Measurements from ENCODE around the gene ARSB. TPM values are rescaled to one million over a fixed set of nuclear protein-coding genes. Genes with fewer than 3 reads are reported as not detected.

Gene ARSB
- total and polyA plus RNA-seq, 9 of the 15 experiments (the other 6 are each of a cell fraction or from before 2014, with no cell fraction given) = 0.52 to 4.6 (median 2.4) TPM

DNA sequence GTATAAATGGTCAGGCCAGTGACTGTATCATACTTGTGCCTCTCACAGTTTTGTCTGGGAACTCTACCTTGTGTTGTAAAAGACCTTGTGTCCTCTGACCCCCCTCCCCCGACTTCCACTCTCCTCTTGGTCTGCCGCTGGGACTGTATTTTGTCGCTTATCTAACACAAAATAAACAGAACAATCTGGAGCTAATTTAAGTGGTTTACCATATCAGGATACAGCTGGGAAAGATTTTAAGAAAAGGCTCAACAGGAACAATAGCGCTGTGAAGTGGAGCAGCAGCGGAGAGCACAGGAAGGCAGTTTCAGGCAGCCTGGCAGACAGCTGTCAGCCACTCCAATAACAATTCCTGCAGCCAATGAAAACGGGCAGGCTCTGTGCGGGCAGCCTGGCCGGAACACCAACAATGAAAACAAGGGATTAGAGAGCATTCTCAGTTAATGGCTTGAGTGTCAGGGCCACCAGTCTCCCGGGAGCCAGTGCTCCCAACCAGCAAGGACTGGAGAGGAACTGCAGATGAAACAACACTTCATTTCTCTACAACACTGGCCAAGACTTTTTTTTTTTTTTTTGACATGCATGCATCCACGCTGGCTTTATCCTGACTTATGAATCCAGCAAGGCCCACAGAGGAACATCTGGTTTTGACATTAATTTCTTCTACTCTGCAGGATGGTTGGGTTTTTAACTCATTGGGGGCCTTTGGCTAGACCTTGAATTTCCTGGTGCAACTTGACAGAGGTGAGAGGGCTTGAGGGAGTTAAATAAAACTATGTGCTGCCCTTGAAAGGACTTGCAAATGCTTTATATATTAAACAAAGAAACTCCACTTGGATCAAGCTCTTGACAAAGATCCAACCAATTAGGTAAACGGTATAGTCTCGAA lies 76.7 kb downstream of the ARSB start (continued):
- TF ChIP-seq FOXA3 (CRISPR knock-in tag; conservative IDR thresholded peaks at IDR 0.05 in 1 of 2, IDR thresholded peaks at IDR 0.05 in 1 of 2) = peak in 1 of 2 experiments; percentile 38; a peak in 1 of 4 replicates

DNA sequence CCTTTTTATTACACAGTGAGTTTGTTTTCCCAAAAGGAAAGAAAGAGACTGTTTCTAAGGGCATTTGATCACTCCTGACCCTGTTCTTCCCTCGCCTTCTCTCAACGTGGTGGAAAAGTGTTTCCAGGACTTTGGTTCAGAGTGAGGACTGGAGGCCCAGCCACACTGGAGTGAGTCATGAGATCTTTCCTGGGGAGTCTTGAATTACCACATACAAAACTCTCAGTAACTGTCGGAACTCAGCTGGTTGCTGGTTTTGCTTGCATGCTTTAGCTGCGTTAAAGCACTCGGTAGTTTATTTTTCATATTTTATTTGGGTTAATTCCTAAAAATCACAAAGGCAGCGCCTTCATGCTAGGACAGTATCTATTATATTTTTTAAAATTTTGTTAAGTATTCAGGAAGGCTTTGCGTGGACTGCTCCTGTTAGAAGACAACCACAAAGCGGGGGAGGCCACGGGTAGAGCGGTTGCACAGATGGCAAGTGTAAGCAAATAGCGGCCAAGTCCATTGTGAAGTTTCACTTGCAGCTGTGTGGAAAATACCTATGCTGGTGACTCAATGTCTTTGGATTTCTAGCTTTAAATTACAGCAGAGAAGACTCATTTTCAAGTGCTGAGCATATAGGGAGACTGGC lies 77.7 kb downstream of the ARSB start:
- no peak overlapping the region for H2AFZ ChIP-seq (ENCODE audit: low read depth, low read length)
- in situ Hi-C loops (cut with MboI) (no loop called here), intact Hi-C loops (cut with micrococcal nuclease) (no loop called here)
- ChIA-PET CTCF (ENCODE audit: low intra/inter-chr PET ratio) (no interaction called here), POLR2A (interaction anchor here (0.6 to 0.8 kb wide), 3 partner anchors 16 to 130 kb away, joined by 3 to 4 read pairs (median 3); no protein-coding TSS in a partner anchor)
- 5% methylated on average over 11 of the region's 11 CpGs for WGBS (ENCODE audit: insufficient coverage, low coverage, missing lambda C conversion rate)
- no peak overlapping the region for H3K9ac ChIP-seq (ENCODE audit: insufficient read depth in 1 of 2, low read depth in 2 of 2, low read length in 2 of 2)
- no TSS peak for BruUV-seq (replicated peaks)
- FAIRE-seq = no peak
- no peaks in the 10 kb centered on the region for H3K9me1 ChIP-seq (ENCODE audit: control insufficient read depth, insufficient read depth, low read length)
- no peaks in the 10 kb centered on the region for H3K36me3 ChIP-seq (ENCODE audit: control insufficient read depth, insufficient read depth, low read length)
- H3K27ac ChIP-seq (ENCODE audit: extremely low read depth, low read depth, low read length) = no peak overlapping the region
- no peaks in the 10 kb centered on the region for H3K9me3 ChIP-seq (replicated peaks; ENCODE audit: control insufficient read depth, insufficient read depth, low read depth, low read length)
- no peaks in the 10 kb centered on the region; a peak in 1 of 5 replicates for H3K4me1 ChIP-seq (replicated peaks in 1 of 2; ENCODE audit: control insufficient read depth in 2 of 2, insufficient read depth in 2 of 2, low read length in 2 of 2)
- no peak for ATAC-seq
- H3K4me2 ChIP-seq (ENCODE audit: insufficient read depth, low read length) = no peak overlapping the region
- H3K79me2 ChIP-seq (ENCODE audit: control insufficient read depth, insufficient read depth, low read length) = no peaks in the 10 kb centered on the region
- peaks cover 0 to 6% of the 10 kb centered on the region in 2 experiments; a peak in 2 of 5 replicates for H3K27me3 ChIP-seq (ENCODE audit: control insufficient read depth in 2 of 2, insufficient read depth in 2 of 2, low read length in 2 of 2)
- H3K4me3 ChIP-seq = no peak overlapping the region
- no peaks in the 10 kb centered on the region for H4K20me1 ChIP-seq (replicated peaks; ENCODE audit: control insufficient read depth, insufficient read depth, low read length)
- peak in 1 of 4 experiments; percentile 20 for DNase-seq (ENCODE audit: extremely low read depth in 1 of 4, low spot score in 3 of 4)
- TF ChIP-seq, protein P1, sequence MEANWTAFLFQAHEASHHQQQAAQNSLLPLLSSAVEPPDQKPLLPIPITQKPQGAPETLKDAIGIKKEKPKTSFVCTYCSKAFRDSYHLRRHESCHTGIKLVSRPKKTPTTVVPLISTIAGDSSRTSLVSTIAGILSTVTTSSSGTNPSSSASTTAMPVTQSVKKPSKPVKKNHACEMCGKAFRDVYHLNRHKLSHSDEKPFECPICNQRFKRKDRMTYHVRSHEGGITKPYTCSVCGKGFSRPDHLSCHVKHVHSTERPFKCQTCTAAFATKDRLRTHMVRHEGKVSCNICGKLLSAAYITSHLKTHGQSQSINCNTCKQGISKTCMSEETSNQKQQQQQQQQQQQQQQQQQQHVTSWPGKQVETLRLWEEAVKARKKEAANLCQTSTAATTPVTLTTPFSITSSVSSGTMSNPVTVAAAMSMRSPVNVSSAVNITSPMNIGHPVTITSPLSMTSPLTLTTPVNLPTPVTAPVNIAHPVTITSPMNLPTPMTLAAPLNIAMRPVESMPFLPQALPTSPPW (CRISPR knock-in tag; IDR thresholded peaks at IDR 0.05) = peak; percentile 39; the same call in 1 of the 2 replicates
- TF ChIP-seq ETV5 (CRISPR knock-in tag; IDR thresholded peaks at IDR 0.05; ENCODE audit: low read depth) = no peak
- TF ChIP-seq HDAC6 (IDR thresholded peaks at IDR 0.05; ENCODE audit: low read depth, low read length) = no peak
- TF ChIP-seq, protein P2, sequence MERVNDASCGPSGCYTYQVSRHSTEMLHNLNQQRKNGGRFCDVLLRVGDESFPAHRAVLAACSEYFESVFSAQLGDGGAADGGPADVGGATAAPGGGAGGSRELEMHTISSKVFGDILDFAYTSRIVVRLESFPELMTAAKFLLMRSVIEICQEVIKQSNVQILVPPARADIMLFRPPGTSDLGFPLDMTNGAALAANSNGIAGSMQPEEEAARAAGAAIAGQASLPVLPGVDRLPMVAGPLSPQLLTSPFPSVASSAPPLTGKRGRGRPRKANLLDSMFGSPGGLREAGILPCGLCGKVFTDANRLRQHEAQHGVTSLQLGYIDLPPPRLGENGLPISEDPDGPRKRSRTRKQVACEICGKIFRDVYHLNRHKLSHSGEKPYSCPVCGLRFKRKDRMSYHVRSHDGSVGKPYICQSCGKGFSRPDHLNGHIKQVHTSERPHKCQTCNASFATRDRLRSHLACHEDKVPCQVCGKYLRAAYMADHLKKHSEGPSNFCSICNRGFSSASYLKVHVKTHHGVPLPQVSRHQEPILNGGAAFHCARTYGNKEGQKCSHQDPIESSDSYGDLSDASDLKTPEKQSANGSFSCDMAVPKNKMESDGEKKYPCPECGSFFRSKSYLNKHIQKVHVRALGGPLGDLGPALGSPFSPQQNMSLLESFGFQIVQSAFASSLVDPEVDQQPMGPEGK (CRISPR knock-in tag; IDR thresholded peaks at IDR 0.05; ENCODE audit: borderline replicate concordance) = peak; percentile 18; the same call in 1 of the 2 replicates
- TF ChIP-seq, protein P3, sequence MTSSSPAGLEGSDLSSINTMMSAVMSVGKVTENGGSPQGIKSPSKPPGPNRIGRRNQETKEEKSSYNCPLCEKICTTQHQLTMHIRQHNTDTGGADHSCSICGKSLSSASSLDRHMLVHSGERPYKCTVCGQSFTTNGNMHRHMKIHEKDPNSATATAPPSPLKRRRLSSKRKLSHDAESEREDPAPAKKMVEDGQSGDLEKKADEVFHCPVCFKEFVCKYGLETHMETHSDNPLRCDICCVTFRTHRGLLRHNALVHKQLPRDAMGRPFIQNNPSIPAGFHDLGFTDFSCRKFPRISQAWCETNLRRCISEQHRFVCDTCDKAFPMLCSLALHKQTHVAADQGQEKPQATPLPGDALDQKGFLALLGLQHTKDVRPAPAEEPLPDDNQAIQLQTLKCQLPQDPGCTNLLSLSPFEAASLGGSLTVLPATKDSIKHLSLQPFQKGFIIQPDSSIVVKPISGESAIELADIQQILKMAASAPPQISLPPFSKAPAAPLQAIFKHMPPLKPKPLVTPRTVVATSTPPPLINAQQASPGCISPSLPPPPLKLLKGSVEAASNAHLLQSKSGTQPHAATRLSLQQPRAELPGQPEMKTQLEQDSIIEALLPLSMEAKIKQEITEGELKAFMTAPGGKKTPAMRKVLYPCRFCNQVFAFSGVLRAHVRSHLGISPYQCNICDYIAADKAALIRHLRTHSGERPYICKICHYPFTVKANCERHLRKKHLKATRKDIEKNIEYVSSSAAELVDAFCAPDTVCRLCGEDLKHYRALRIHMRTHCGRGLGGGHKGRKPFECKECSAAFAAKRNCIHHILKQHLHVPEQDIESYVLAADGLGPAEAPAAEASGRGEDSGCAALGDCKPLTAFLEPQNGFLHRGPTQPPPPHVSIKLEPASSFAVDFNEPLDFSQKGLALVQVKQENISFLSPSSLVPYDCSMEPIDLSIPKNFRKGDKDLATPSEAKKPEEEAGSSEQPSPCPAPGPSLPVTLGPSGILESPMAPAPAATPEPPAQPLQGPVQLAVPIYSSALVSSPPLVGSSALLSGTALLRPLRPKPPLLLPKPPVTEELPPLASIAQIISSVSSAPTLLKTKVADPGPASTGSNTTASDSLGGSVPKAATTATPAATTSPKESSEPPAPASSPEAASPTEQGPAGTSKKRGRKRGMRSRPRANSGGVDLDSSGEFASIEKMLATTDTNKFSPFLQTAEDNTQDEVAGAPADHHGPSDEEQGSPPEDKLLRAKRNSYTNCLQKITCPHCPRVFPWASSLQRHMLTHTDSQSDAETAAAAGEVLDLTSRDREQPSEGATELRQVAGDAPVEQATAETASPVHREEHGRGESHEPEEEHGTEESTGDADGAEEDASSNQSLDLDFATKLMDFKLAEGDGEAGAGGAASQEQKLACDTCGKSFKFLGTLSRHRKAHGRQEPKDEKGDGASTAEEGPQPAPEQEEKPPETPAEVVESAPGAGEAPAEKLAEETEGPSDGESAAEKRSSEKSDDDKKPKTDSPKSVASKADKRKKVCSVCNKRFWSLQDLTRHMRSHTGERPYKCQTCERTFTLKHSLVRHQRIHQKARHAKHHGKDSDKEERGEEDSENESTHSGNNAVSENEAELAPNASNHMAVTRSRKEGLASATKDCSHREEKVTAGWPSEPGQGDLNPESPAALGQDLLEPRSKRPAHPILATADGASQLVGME (CRISPR knock-in tag; IDR thresholded peaks at IDR 0.05) = no peak
- TF ChIP-seq ZNF589 (CRISPR knock-in tag; IDR thresholded peaks at IDR 0.05; ENCODE audit: low read depth) = peak; percentile 82; the same call in 1 of the 2 replicates

Measured in K562 (cell line).